Prostate gland (tissue), 2 donors: ENCODE measurements around the gene TRAPPC12. TPM values are rescaled to one million over a fixed set of nuclear protein-coding genes. Genes with fewer than 3 reads are reported as not detected.

Source experiments
- DNase-seq: peaks from one replicate; pipeline ENCODE4 v3.0.0-alpha.2; 2019; ENCODE audit warnings: low spot score
- H3K27ac ChIP-seq, 2 donors: fragments of 200-600 bp; sonication (generic); 2 replicates each; pipeline ENCODE4 v1.5.1; 2017 to 2019
- H3K27me3 ChIP-seq: fragments of 200-600 bp; sonication (generic); replicated peaks from 2 replicates; pipeline ENCODE4 v1.5.1; 2019; ENCODE audit not compliant: insufficient read depth
- H3K36me3 ChIP-seq, 2 donors: fragments of 200-600 bp; sonication (generic); 1 replicate in 1 of 2; 2 replicates in 1 of 2; pipeline versions ENCODE4 v1.5.1 to v1.8.1; 2017 to 2019
- H3K4me1 ChIP-seq: fragments of 200-600 bp; sonication (generic); replicated peaks from 2 replicates; pipeline ENCODE4 v1.5.1; 2019
- H3K4me3 ChIP-seq, 2 donors: fragments of 200-600 bp; sonication (generic); 2 replicates each; pipeline ENCODE4 v1.5.1; 2017 to 2019
- H3K9me3 ChIP-seq: fragments of 200-600 bp; sonication (generic); 2 replicates; pipeline ENCODE4 v1.5.1; 2017
- POLR2A ChIP-seq: fragments of 450-650 bp; IDR thresholded peaks from one replicate; pipeline ENCODE4 v1.6.1; 2016; ENCODE audit warnings: antibody characterized with exemption, mild to moderate bottlenecking
- POLR2AphosphoS5 ChIP-seq: sonication (generic); formaldehyde crosslinking; IDR thresholded peaks from one replicate; pipeline ENCODE4 v1.6.1; 2017; ENCODE audit warnings: antibody characterized with exemption
- WGBS: methylation state at CpG from one replicate; pipeline ENCODE4 v1.1.5; 2018; 5-methylcytosine and 5-hydroxymethylcytosine counted together
- intact Hi-C: fragments of 100-400 bp; cut with DNase I; formaldehyde crosslinking; loops from one replicate; pipeline ENCODE4 v1.14.2; 2022
- total RNA-seq, 2 donors: library from RNA; depleted of rRNA; stranded (reverse); fragments of >200 nt; gene quantifications; one replicate each; pipeline ENCODE4 v1.1.0, GENCODE V29; 2016
- TF ChIP-seq, protein P1 (sequence below), 4 experiments: fragments of 200-600 bp in 2 of 4; fragments of 450-650 bp in 2 of 4; sonication (generic) in 2 of 4; IDR thresholded peaks; 1 replicate in 3 of 4; 2 replicates in 1 of 4; pipeline ENCODE4 v1.5.1; 2016 to 2019; ENCODE audit warnings: antibody characterized with exemption in 4 of 4, mild to moderate bottlenecking in 2 of 4, moderate library complexity in 2 of 4

Gene TRAPPC12
- total RNA-seq, 2 donors from 2014 or later = 114 to 128 TPM

DNA sequence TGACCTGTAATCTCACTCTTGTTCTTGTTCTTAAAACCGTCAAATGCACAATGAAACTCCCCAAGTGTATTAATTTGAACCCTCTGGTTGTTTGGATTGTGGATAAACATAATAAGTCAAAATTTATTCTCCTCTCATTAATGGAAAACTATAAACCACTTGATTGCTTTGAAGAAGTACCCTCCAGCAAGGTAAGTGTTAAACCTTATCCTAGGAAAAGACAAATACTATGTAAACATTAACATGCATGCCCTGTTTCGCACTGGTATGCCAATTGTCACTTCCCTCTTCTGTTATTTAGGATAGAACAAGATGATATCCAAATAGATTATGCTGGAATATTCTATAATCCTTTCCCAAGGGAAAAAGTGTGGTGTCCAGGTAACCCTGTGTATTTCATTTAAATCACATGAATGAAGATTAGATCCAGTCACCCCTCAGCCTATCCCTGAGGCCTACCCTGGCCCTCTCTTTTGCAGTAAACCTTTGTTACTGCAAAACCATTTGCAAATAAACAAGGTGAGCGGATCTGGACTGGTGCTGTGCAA is 138.5 kb downstream of the TRAPPC12 start:
- peaks cover 4% of the 10 kb centered on the region for H3K4me1 ChIP-seq
- intact Hi-C loops = no loop called here
- WGBS = 14% methylated on average over 3 of the region's 3 CpGs

DNA sequence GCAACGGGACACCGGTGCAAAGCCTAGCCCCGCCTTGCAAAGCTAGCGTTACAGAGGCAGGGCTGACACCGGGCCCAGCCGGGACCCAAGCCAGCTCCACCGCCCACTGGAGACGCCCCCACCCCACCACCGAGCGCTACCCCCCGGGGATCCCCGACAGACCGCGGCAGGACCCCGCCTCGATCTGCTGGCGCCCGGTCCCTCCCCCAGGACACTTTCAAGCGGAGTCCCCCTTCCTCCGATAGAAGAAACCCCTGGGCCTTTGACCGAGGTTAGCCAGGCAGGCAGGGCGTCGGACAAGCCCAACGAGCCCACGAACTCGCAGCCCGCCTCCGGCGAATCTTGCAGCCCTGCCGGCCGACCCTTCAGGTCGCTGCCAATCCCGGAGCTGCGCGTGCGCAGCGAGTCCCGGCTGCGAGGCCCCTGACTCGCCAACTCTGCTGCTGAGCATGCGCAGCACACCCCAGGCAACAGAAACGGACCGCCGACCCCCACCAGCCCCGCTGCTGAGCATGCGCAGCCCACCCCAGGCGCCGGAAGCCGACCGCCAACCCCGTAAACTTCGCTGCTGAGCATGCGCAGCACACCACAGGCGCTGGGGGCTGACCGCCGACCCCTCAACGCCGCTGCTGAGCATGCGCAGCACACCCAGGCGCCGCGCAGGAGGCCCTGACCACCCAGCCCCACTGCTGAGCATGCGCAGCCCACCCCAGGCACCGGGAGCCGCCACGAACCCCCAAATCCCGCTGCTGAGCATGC is 139.2 kb downstream of the TRAPPC12 start:
- Histone ChIP-seq H3K4me1 (peaks cover 7% of the 10 kb centered on the region), H3K27ac (peak overlapping the region; percentile 98 to 99), H3K36me3 (no peaks in the 10 kb centered on the region), H3K4me3 (peak overlapping the region; percentile 85 to 95), H3K9me3 (no peaks in the 10 kb centered on the region), H3K27me3 (no peaks in the 10 kb centered on the region)
- peak; percentile 94 for DNase-seq
- intact Hi-C loops = no loop called here
- under 1% methylated on average over 52 of the region's 67 CpGs for WGBS
- TF ChIP-seq, protein P1, sequence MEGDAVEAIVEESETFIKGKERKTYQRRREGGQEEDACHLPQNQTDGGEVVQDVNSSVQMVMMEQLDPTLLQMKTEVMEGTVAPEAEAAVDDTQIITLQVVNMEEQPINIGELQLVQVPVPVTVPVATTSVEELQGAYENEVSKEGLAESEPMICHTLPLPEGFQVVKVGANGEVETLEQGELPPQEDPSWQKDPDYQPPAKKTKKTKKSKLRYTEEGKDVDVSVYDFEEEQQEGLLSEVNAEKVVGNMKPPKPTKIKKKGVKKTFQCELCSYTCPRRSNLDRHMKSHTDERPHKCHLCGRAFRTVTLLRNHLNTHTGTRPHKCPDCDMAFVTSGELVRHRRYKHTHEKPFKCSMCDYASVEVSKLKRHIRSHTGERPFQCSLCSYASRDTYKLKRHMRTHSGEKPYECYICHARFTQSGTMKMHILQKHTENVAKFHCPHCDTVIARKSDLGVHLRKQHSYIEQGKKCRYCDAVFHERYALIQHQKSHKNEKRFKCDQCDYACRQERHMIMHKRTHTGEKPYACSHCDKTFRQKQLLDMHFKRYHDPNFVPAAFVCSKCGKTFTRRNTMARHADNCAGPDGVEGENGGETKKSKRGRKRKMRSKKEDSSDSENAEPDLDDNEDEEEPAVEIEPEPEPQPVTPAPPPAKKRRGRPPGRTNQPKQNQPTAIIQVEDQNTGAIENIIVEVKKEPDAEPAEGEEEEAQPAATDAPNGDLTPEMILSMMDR (IDR thresholded peaks at IDR 0.05) = peak in 1 of 4 experiments; percentile 20
- peak; percentile 90 for TF ChIP-seq POLR2AphosphoS5
- TF ChIP-seq POLR2A = peak; percentile 36

More for the DNA sequence above, 138.5 kb downstream of the TRAPPC12 start:
- peak overlapping the region; percentile 98 to 99 for H3K27ac ChIP-seq
- H3K9me3 ChIP-seq = no peaks in the 10 kb centered on the region
- TF ChIP-seq, protein P1 (IDR thresholded peaks at IDR 0.05) = no peak
- TF ChIP-seq POLR2AphosphoS5 (no peak), POLR2A (no peak)
- H3K27me3 ChIP-seq = no peaks in the 10 kb centered on the region
- peak overlapping the region; percentile 85 to 95 for H3K4me3 ChIP-seq
- no peaks in the 10 kb centered on the region for H3K36me3 ChIP-seq
- no peak for DNase-seq

DNA sequence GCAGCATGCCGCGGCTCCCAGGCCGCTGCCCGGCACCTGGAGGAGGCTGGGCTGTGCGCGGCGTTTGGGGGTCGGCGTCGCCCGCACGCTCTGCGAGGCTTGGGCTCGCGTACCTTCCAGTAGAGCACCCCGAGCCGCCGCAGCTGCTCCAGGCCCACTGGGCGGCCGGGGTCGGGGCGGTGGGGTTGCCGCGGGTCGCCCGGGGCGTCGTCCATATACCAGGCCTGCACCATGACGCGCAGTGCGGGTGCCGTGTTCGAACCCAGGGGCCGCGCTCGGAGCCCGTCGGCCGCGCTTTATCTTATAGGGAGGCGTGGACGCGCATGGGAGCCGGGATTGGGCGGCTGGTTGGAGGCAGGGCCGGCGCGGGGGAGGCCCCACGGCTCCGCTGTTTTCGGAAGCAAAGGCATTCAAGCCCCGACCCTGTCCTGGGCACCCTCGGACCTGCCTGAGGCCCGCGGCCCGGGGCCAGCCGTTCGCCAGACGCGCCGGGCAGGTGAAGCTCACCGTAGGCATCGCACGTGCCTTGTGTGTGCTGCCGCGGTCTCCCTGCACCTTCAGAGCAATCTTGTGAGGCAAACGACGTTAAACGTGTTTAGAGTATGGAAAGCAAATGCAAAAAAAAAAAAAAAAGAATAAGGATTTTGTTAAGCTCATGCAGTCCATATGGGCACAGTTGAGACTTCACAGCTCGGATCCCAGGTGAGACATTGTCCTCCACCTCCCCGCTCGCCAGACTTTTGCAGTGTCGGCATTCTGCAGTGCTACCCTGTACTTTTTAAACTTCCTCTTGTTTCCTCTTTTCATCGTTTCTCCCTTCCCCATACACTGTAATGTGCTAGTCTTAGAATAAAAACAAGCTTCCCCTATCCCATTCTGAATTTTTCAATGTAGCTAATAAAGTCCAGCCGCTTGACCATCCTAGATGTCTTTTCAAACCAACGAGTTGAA is 140.0 kb downstream of the TRAPPC12 start, which contains the start of gene ADI1:
TSS of gene ADI1 (minus strand) at position 277 of the 951 bp plus-strand sequence. CDS start at position 233, 44 bp downstream.
- TF ChIP-seq POLR2A (peak; percentile 52), POLR2AphosphoS5 (no peak)
- TF ChIP-seq, protein P1 (IDR thresholded peaks at IDR 0.05) = no peak
- Histone ChIP-seq H3K36me3 (no peaks in the 10 kb centered on the region), H3K4me3 (peak within 1 kb of the TSS; percentile 85 to 95), H3K4me1 (peaks cover 7% of the 10 kb centered on the region), H3K27me3 (no peaks in the 10 kb centered on the region), H3K27ac (peak within 1 kb of the TSS; percentile 98 to 99), H3K9me3 (no peaks in the 10 kb centered on the region)
- 3% methylated on average over 60 of the region's 76 CpGs for WGBS
- intact Hi-C loops = loop anchor here (5.0 kb wide), 2 partner anchors 38 to 58 kb away; partner anchors contain the start of genes RNASEH1 and RPS7
- DNase-seq = peak; percentile 75

DNA sequence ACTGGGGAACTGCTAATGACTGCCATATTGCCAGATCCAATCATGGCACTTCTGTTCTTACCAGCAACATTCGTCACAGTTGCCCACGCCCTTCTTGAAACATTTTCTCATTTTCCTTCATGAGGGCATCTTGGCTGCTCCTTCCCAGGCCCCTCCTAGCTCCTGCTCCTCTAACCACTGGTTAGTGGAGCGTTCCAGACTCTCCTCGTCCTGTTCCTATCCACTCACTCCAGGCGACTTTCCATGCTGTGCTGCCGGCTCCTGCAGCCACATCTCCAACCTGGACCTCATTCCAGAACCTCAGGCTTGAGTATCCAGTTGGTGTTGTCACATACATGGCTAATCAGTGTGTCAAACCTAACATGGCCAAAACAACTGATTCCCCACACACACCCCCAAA is 141.1 kb downstream of the TRAPPC12 start:
- H3K4me1 ChIP-seq = peaks cover 9% of the 10 kb centered on the region
- intact Hi-C loops = loop anchor here (5.0 kb wide), 2 partner anchors 37 to 57 kb away; partner anchors contain the start of genes RNASEH1 and RPS7
- H3K9me3 ChIP-seq = no peaks in the 10 kb centered on the region
- TF ChIP-seq POLR2AphosphoS5 (no peak), POLR2A (no peak)
- TF ChIP-seq, protein P1 (IDR thresholded peaks at IDR 0.05) = no peak
- H3K36me3 ChIP-seq = no peaks in the 10 kb centered on the region
- no peak overlapping the region for H3K27ac ChIP-seq
- DNase-seq = no peak
- H3K27me3 ChIP-seq = no peaks in the 10 kb centered on the region
- H3K4me3 ChIP-seq = no peak overlapping the region
- 97% methylated on average over 6 of the region's 6 CpGs for WGBS
